Loucy (cell line): ENCODE results near the gene S1PR2.

Experiments
- H2AFZ ChIP-seq: fragments of 200-600 bp; sonication (generic); 2 replicates; pipeline ENCODE4 v1.6.0; 2016; ENCODE audit warnings: antibody characterized with exemption, mild to moderate bottlenecking, low read length, moderate library complexity
- H3F3A ChIP-seq: fragments of 200-600 bp; 2 replicates; pipeline ENCODE4 v1.6.0; 2016; ENCODE audit warnings: antibody characterized with exemption, low read depth, mild to moderate bottlenecking
- H3K27me3 ChIP-seq: fragments of 200-600 bp; sonication (generic); 2 replicates; pipeline ENCODE4 v1.6.1; 2014; ENCODE audit warnings: low read length, mild to moderate bottlenecking; ENCODE audit not compliant: insufficient read depth, poor library complexity, severe bottlenecking
- H3K36me3 ChIP-seq: fragments of 200-600 bp; sonication (generic); 2 replicates; pipeline ENCODE4 v1.6.1; 2016; ENCODE audit warnings: low read length; ENCODE audit not compliant: insufficient read depth
- H3K4me1 ChIP-seq: fragments of 200-600 bp; sonication (generic); 2 replicates; pipeline ENCODE4 v1.5.1; 2014; ENCODE audit warnings: low read length, mild to moderate bottlenecking; ENCODE audit not compliant: insufficient read depth, poor library complexity, severe bottlenecking
- H3K4me2 ChIP-seq: fragments of 200-600 bp; sonication (generic); 2 replicates; pipeline ENCODE4 v1.6.0; 2014; ENCODE audit warnings: antibody characterized with exemption, low read length, low read depth, mild to moderate bottlenecking; ENCODE audit not compliant: poor library complexity, severe bottlenecking
- H3K4me3 ChIP-seq: fragments of 200-600 bp; sonication (generic); 2 replicates; pipeline ENCODE4 v1.5.1; 2014; ENCODE audit warnings: low read length, mild to moderate bottlenecking, mixed read lengths; ENCODE audit not compliant: poor library complexity, severe bottlenecking
- H3K79me2 ChIP-seq: fragments of 200-600 bp; sonication (generic); 2 replicates; pipeline ENCODE4 v1.6.1; 2014; ENCODE audit warnings: low read length; ENCODE audit not compliant: insufficient read depth
- H3K9ac ChIP-seq: fragments of 200-600 bp; sonication (generic); 2 replicates; pipeline ENCODE4 v1.6.0; 2014; ENCODE audit warnings: mild to moderate bottlenecking, low read depth, low read length, moderate library complexity; ENCODE audit not compliant: poor library complexity, severe bottlenecking
- H3K9me2 ChIP-seq: fragments of 200-600 bp; sonication (generic); replicated peaks from 2 replicates; pipeline ENCODE4 v1.6.1; 2016; ENCODE audit warnings: low read depth, low read length, mixed read lengths
- H3K9me3 ChIP-seq: fragments of 200-600 bp; sonication (generic); 2 replicates; pipeline ENCODE4 v1.6.1; 2014; ENCODE audit warnings: mild to moderate bottlenecking, antibody characterized with exemption, low read length, low read depth; ENCODE audit not compliant: insufficient read depth
- H4K20me1 ChIP-seq: fragments of 200-600 bp; sonication (generic); 2 replicates; pipeline ENCODE4 v1.6.0; 2014; ENCODE audit warnings: antibody characterized with exemption, low read length, mild to moderate bottlenecking; ENCODE audit not compliant: insufficient read depth, poor library complexity, severe bottlenecking
- CTCF ChIP-seq: fragments of 200-600 bp; sonication (generic); conservative IDR thresholded peaks from 2 replicates; pipeline ENCODE4 v1.5.1; 2014; ENCODE audit warnings: mild to moderate bottlenecking, antibody characterized with exemption, low read length
- EZH2phosphoT487 ChIP-seq: fragments of 200-600 bp; IDR thresholded peaks from 2 replicates; pipeline ENCODE4 v1.6.1; 2018; ENCODE audit warnings: antibody characterized with exemption, mild to moderate bottlenecking, moderate library complexity, borderline replicate concordance

S1PR2 gene

DNA sequence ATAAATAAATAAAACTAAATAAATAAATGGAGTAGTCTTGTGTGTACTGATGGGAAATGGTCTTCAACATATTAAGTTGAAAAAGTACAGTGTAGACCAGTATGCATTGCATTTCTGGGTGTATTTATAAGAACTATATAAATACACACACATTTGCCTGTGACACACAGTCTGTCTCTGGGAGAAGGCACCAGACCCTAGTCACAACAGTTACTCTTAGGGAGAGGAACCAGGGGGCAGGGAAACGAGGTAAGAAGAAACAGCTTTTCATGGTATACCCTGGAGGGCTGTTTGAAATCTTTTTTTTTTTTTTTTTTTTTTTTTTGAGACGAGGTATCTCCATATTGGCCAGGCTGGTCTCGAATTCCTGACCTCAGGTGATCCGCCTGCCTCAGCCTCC is 2.8 kb upstream of the S1PR2 start:
- Histone ChIP-seq H3K36me3 (no peaks in the 10 kb centered on the region), H3K79me2 (peaks cover 10% of the 10 kb centered on the region; the same call in 1 of the 2 replicates), H2AFZ (no peak overlapping the region), H3K9me2 (no peaks in the 10 kb centered on the region), H3F3A (no peaks in the 10 kb centered on the region; the same call in 1 of the 2 replicates), H3K4me3 (no peak overlapping the region), H3K27me3 (no peaks in the 10 kb centered on the region), H3K4me2 (no peak overlapping the region), H3K9ac (no peak overlapping the region), H4K20me1 (no peaks in the 10 kb centered on the region), H3K4me1 (peaks cover 28% of the 10 kb centered on the region), H3K9me3 (no peaks in the 10 kb centered on the region)
- TF ChIP-seq CTCF (no peak), EZH2phosphoT487 (no peak)

GRCh38 chr19:10231612-10232228 is 589 bp upstream of the S1PR2 start:
- no peaks in the 10 kb centered on the region for H3K36me3 ChIP-seq
- peaks cover 32% of the 10 kb centered on the region for H3K4me1 ChIP-seq
- no peaks in the 10 kb centered on the region for H3K27me3 ChIP-seq
- H3K9ac ChIP-seq = peak overlapping the region; percentile 76
- no peak for TF ChIP-seq EZH2phosphoT487
- TF ChIP-seq CTCF = no peak
- H4K20me1 ChIP-seq = no peaks in the 10 kb centered on the region
- peak overlapping the region; percentile 82 for H3K4me2 ChIP-seq
- H3F3A ChIP-seq = no peaks in the 10 kb centered on the region; the same call in 1 of the 2 replicates
- H2AFZ ChIP-seq = peak overlapping the region; percentile 94
- peak overlapping the region; percentile 78 for H3K4me3 ChIP-seq
- peaks cover 10% of the 10 kb centered on the region; the same call in 1 of the 2 replicates for H3K79me2 ChIP-seq
- H3K9me3 ChIP-seq = no peaks in the 10 kb centered on the region
- no peaks in the 10 kb centered on the region for H3K9me2 ChIP-seq

GRCh38 chr19:10230173-10230860 is 814 bp downstream of the S1PR2 start:
- H3K9me2 ChIP-seq = no peaks in the 10 kb centered on the region
- H3K27me3 ChIP-seq = no peaks in the 10 kb centered on the region
- peak overlapping the region; percentile 76 for H3K9ac ChIP-seq
- no peaks in the 10 kb centered on the region; the same call in 1 of the 2 replicates for H3F3A ChIP-seq
- no peak for TF ChIP-seq EZH2phosphoT487
- no peak for TF ChIP-seq CTCF
- H4K20me1 ChIP-seq = no peaks in the 10 kb centered on the region
- peak overlapping the region; percentile 78 for H3K4me3 ChIP-seq
- H3K79me2 ChIP-seq = peaks cover 10% of the 10 kb centered on the region; the same call in 1 of the 2 replicates
- H2AFZ ChIP-seq = peak overlapping the region; percentile 94
- no peaks in the 10 kb centered on the region for H3K9me3 ChIP-seq
- no peaks in the 10 kb centered on the region for H3K36me3 ChIP-seq
- H3K4me1 ChIP-seq = peaks cover 23% of the 10 kb centered on the region
- H3K4me2 ChIP-seq = peak overlapping the region; percentile 82
